ENCODE measurements around the gene SLC29A3. TPM values are rescaled to one million over a fixed set of nuclear protein-coding genes. Genes with fewer than 3 reads are reported as not detected.

Gene SLC29A3
- total and polyA plus RNA-seq, 2 of the 8 experiments (the other 6 are each of a cell fraction or from before 2014, with no cell fraction given): 14.0 to 24.6 TPM

GRCh38 chr10:71296086-71296485 is 23.0 kb upstream of the SLC29A3 start:
- Histone ChIP-seq H3K4me1 (replicated peaks in 1 of 4; ENCODE audit: control insufficient read depth in 3 of 4, insufficient read depth in 4 of 4, low read length in 3 of 4) (no peaks in the 10 kb centered on the region), H3K18ac (ENCODE audit: extremely low read depth, low read length) (no peak overlapping the region), H2AFZ (ENCODE audit: low read length) (no peak overlapping the region), H2AK5ac (ENCODE audit: low read depth, low read length) (no peak overlapping the region), H4K91ac (replicated peaks; ENCODE audit: insufficient read length, low read length) (no peak overlapping the region), H3K4me2 (ENCODE audit: insufficient read depth in 1 of 2, low read depth in 2 of 2, low read length in 2 of 2) (no peak overlapping the region), H3K9ac (replicated peaks in 1 of 4; ENCODE audit: extremely low read depth in 1 of 4, low read depth in 3 of 4, low read length in 3 of 4) (no peak overlapping the region), H3K27ac (ENCODE audit: low read depth, low read length) (no peak overlapping the region), H4K20me1 (replicated peaks in 1 of 2; ENCODE audit: control insufficient read depth in 1 of 2, insufficient read depth in 2 of 2, low read length in 2 of 2) (peaks cover 3 to 4% of the 10 kb centered on the region in 2 experiments), H3K27me3 (replicated peaks in 1 of 4; ENCODE audit: control insufficient read depth in 3 of 4, extremely low read depth in 1 of 4, insufficient read depth in 3 of 4, low read length in 3 of 4) (no peaks in the 10 kb centered on the region), H2BK15ac (ENCODE audit: low read length) (no peak overlapping the region), H3K79me1 (ENCODE audit: low read depth, low read length) (no peaks in the 10 kb centered on the region), H3K23me2 (ENCODE audit: low read depth, low read length) (peaks cover 2% of the 10 kb centered on the region; the same call in 1 of the 2 replicates), H3K14ac (ENCODE audit: insufficient read length) (no peak overlapping the region), H3K4ac (replicated peaks; ENCODE audit: insufficient read length, low read depth, low read length) (no peak overlapping the region), H2BK20ac (ENCODE audit: low read length) (no peak overlapping the region), H3K4me3 (ENCODE audit: extremely low read depth in 1 of 4, insufficient read depth in 2 of 4, low read depth in 3 of 4, low read length in 4 of 4) (no peak overlapping the region), H3K36me3 (ENCODE audit: control insufficient read depth in 2 of 4, insufficient read depth in 4 of 4, low read length in 3 of 4) (peaks cover 10 to 49% (median 37%) of the 10 kb centered on the region in 4 experiments; a peak in 7 of 8 replicates), H2BK5ac (ENCODE audit: low read depth, low read length) (no peak overlapping the region), H3K23ac (ENCODE audit: insufficient read length) (no peak overlapping the region), H4K5ac (ENCODE audit: insufficient read length, low read depth, low read length) (no peak overlapping the region), H3K9me3 (ENCODE audit: insufficient read depth in 2 of 2, low read depth in 1 of 2, low read length in 1 of 2) (no peaks in the 10 kb centered on the region), H2BK120ac (replicated peaks; ENCODE audit: low read depth, low read length) (no peak overlapping the region), H2BK12ac (ENCODE audit: low read depth, low read length) (no peak overlapping the region), H4K8ac (ENCODE audit: extremely low read depth, insufficient read depth, low read length) (no peak overlapping the region; the same call in 1 of the 2 replicates), H3K79me2 (ENCODE audit: control insufficient read depth in 1 of 2, insufficient read depth in 2 of 2, low read length in 2 of 2) (no peaks in the 10 kb centered on the region), H3K56ac (replicated peaks; ENCODE audit: insufficient read length, low read depth, low read length) (no peak overlapping the region)
- DNase-seq (ENCODE audit: low read depth in 1 of 2, low spot score in 2 of 2) (no peak), FAIRE-seq (no peak)
- POLR2A ChIA-PET (ENCODE audit: partially characterized antibody): no interaction called here
- CTCF ChIA-PET (ENCODE audit: partially characterized antibody): interaction anchor here (1.9 to 5.3 kb wide), 3 partner anchors 6 to 26 kb away, joined by 5 to 35 read pairs (median 21); no protein-coding TSS in a partner anchor
- WGBS, 2 experiments (ENCODE audit: extremely low coverage in 1 of 2, insufficient coverage in 1 of 2, insufficient read length in 1 of 2, insufficient replicate concordance in 2 of 2, low coverage in 1 of 2, low lambda C conversion rate in 2 of 2, missing lambda C conversion rate in 1 of 2): 88% methylated on average over 3 of the region's 5 CpGs; no CpG with 5 or more reads in 1 of the 2 experiments
- TF ChIP-seq RNF2 (IDR thresholded peaks at IDR 0.05; ENCODE audit: borderline replicate concordance, low read depth, low read length, missing control alignments, poor library complexity, severe bottlenecking) (no peak), TEAD4 (IDR thresholded peaks at IDR 0.05; ENCODE audit: low read depth, low read length) (no peak), USF2 (IDR thresholded peaks at IDR 0.05; ENCODE audit: low read length) (no peak), CEBPB (IDR thresholded peaks at IDR 0.05; ENCODE audit: low read depth, low read length) (no peak), PHF8 (conservative IDR thresholded peaks at IDR 0.05; ENCODE audit: low read depth, low read length) (no peak), POLR2AphosphoS5 (IDR thresholded peaks at IDR 0.05; ENCODE audit: low read depth, low read length) (no peak), SP2 (IDR thresholded peaks at IDR 0.05; ENCODE audit: low read length) (no peak), TAF7 (optimal IDR thresholded peaks at IDR 0.05; ENCODE audit: borderline replicate concordance, low read depth, low read length) (no peak)

All from H1 (cell line).